Psoas muscle (tissue), 8 donors: ENCODE measurements around the gene BORCS6. TPM values are rescaled to one million over a fixed set of nuclear protein-coding genes. Genes with fewer than 3 reads are reported as not detected.
A peak's percentile ranks its signal among the peaks of the same experiment; 100 is the strongest.

Experiments used
- ATAC-seq, 4 donors: fragments of 200-7000 bp; cut with Tn5 transposase; one replicate each; pipeline ENCODE4 v1.9.1; 2020; ENCODE audit warnings: moderate library complexity in 3 of 4, mild to moderate bottlenecking in 2 of 4
- DNase-seq, 2 donors: peaks; one replicate each; pipeline ENCODE4 v3.0.0-alpha.2; 2020
- H3K27ac ChIP-seq: fragments of 200-600 bp; one replicate; pipeline ENCODE4 v1.8.0; 2022
- H3K27me3 ChIP-seq, 3 donors: fragments of 200-600 bp in 1 of 3; one replicate each; pipeline versions ENCODE4 v1.6.1 to v1.8.0; 2013 to 2022; ENCODE audit warnings: low read length in 2 of 3, mild to moderate bottlenecking in 2 of 3, moderate library complexity in 1 of 3; ENCODE audit not compliant: insufficient read depth in 3 of 3
- H3K36me3 ChIP-seq, 2 donors: fragments of 200-600 bp in 1 of 2; one replicate each; pipeline versions ENCODE4 v1.6.1 to v1.8.0; 2013 to 2022; ENCODE audit warnings: low read depth in 1 of 2, mild to moderate bottlenecking in 1 of 2, moderate library complexity in 1 of 2; ENCODE audit not compliant: insufficient read depth in 1 of 2
- H3K4me1 ChIP-seq: fragments of 200-600 bp; one replicate; pipeline ENCODE4 v1.8.0; 2022
- H3K4me3 ChIP-seq: fragments of 200-600 bp; one replicate; pipeline ENCODE4 v1.8.0; 2022; ENCODE audit warnings: mild to moderate bottlenecking
- H3K9me3 ChIP-seq: fragments of 200-600 bp; one replicate; pipeline ENCODE4 v1.8.0; 2022
- CTCF ChIP-seq: fragments of 200-600 bp; IDR thresholded peaks from one replicate; pipeline ENCODE4 v1.8.0; 2022; ENCODE audit warnings: antibody characterized with exemption
- WGBS, 3 donors: extraction: QIAGEN DNeasy Blood & Tissue Kit; methylation state at CpG; one replicate each; pipeline versions ENCODE4 v1.1.6 to v1.1.7; 2013; 5-methylcytosine and 5-hydroxymethylcytosine counted together
- intact Hi-C, 2 donors: fragments of 100-400 bp; cut with DNase I; formaldehyde crosslinking; loops; one replicate each; pipeline versions ENCODE4 v1.11.0 to v1.14.2; 2022
- polyA plus RNA-seq, 3 donors: library from polyadenylated mRNA; stranded (reverse); fragments of 200-250 nt; gene quantifications; one replicate each; pipeline ENCODE4 v1.2.3, GENCODE V29; 2013
- total RNA-seq, 4 donors: library from RNA; stranded (reverse); fragmentation: NEBNext Ultra II Directional in 2 of 4; extraction: Animal tissue kit (Norgen Biotek cat#: 25700) in 2 of 4; gene quantifications; one replicate each; pipeline versions ENCODE4 v1.2.1 to v1.2.4, GENCODE V29; 2021 to 2023
- donor health status: healthy with polysubstance abuse.
- donor health status: DM: no; HTN: no; CAD: no; lungs with moderate emphysema.
- donor health status: Bipolar disorder and iron deficiency.
- donor health status: healthy.
- donor health status: DM: yes; HTN: yes; CAD: no.
- donor health status: DM: no; HTN: no; CAD: no.
- donor health status: DM: no; HTN: no; CAD: no.
- donor health status: DM: yes; HTN: yes; CAD: no.

Gene BORCS6
- total and polyA plus RNA-seq, 7 donors, result 8.8 to 19.3 (median 11.2) TPM

- Histone ChIP-seq H3K4me1 (peaks cover 49% of the 10 kb centered on the region), H3K4me3 (peak overlapping the region; percentile 97), H3K27ac (peak overlapping the region; percentile 100), H3K36me3 (peaks cover 25 to 61% of the 10 kb centered on the region in 2 donors), H3K27me3 (no peaks in the 10 kb centered on the region), H3K9me3 (no peaks in the 10 kb centered on the region)
- ATAC-seq, result no peak
- no peak for TF ChIP-seq CTCF
- intact Hi-C loops, result no loop called here
- peak in 1 of 2 donors; percentile 19 for DNase-seq
- 47 to 61% (median 49%) methylated on average over 18 of the region's 18 CpGs for WGBS, 3 donors
Measured at GRCh38 chr17:8150194-8151119, 39.5 kb downstream of the BORCS6 start.

GRCh38 chr17:8149419-8150193 lies 40.4 kb downstream of the BORCS6 start:
- peak overlapping the region; percentile 97 for H3K4me3 ChIP-seq
- no peaks in the 10 kb centered on the region for H3K27me3 ChIP-seq
- TF ChIP-seq CTCF, result no peak
- WGBS, 3 donors, result 80 to 89% (median 83%) methylated on average over 28 to 29 of the region's 29 CpGs
- H3K27ac ChIP-seq, result peak overlapping the region; percentile 100
- intact Hi-C loops, result loop anchor here in 1 of 2 donors (10.0 kb wide), 1 partner anchor 905 kb away; the partner anchor contains the start of gene GABARAP
- peaks cover 26 to 69% of the 10 kb centered on the region in 2 donors for H3K36me3 ChIP-seq
- DNase-seq (peak in 1 of 2 donors; percentile 28), ATAC-seq (no peak)
- H3K4me1 ChIP-seq, result peaks cover 49% of the 10 kb centered on the region
- H3K9me3 ChIP-seq, result no peaks in the 10 kb centered on the region

GRCh38 chr17:8148560-8148959 lies 41.4 kb downstream of the BORCS6 start:
- H3K4me3 ChIP-seq, result no peak overlapping the region
- intact Hi-C loops, result loop anchor here in 1 of 2 donors (10.0 kb wide), 1 partner anchor 904 kb away; the partner anchor contains the start of gene GABARAP

More at GRCh38 chr17:8148560-8148959, 41.4 kb downstream of the BORCS6 start:
- DNase-seq (no peak), ATAC-seq (no peak)
- Histone ChIP-seq H3K36me3 (peaks cover 26 to 80% of the 10 kb centered on the region in 2 donors), H3K4me1 (peaks cover 46% of the 10 kb centered on the region), H3K27ac (peak overlapping the region; percentile 100), H3K27me3 (no peaks in the 10 kb centered on the region), H3K9me3 (no peaks in the 10 kb centered on the region)
- WGBS, 3 donors, result 78 to 92% (median 80%) methylated on average over 13 of the region's 13 CpGs
- TF ChIP-seq CTCF, result no peak
